Endothelial cell of umbilical vein (primary cell): ENCODE measurements around the gene SLC5A1. TPM values are rescaled to one million over a fixed set of nuclear protein-coding genes. Genes with fewer than 3 reads are reported as not detected.
"Not testable (repeated sequence)": the region's sequence is repeated elsewhere in the genome, so short reads cannot be mapped to it uniquely, and the experiment has no call there.

ENCODE experiments used
- BruUV-seq: library from RNA; stranded (reverse); fragments of 400-500 nt; replicated peaks from 2 replicates; lab custom pipeline; 2021; lab: Mats Ljungman, UMichigan
- CTCF ChIA-PET: fragments of 300-600, 350-600 bp; sonication (Branson Sonifier 250); formaldehyde crosslinking; loops from one replicate; lab custom pipeline; 2021; ENCODE audit warnings: antibody characterized with exemption, inconsistent platforms; lab: Charles Lee
- POLR2A ChIA-PET: fragments of 300-600, 350-600 bp; sonication (Branson Sonifier 250); formaldehyde crosslinking; loops from one replicate; lab custom pipeline; 2021; ENCODE audit warnings: antibody characterized with exemption, inconsistent platforms; lab: Charles Lee
- DNase-seq: peaks from one replicate; pipeline ENCODE4 v3.0.0-alpha.2; 2011; ENCODE audit warnings: low read depth, low spot score
- FAIRE-seq: peaks from 2 replicates; lab custom pipeline; 2011; peaks lifted over from hg19 to GRCh38; lab: Jason Lieb, UNC
- H2AFZ ChIP-seq: 2 replicates; pipeline ENCODE4 v1.6.0; 2012; ENCODE audit warnings: low read depth, low read length, control low read depth, inconsistent platforms
- H3K27ac ChIP-seq: 2 replicates; pipeline ENCODE4 v1.5.1; 2011; ENCODE audit warnings: low read depth, mild to moderate bottlenecking, control low read depth, low read length, moderate library complexity; ENCODE audit not compliant: insufficient read depth
- H3K27me3 ChIP-seq, 2 experiments: 2 replicates each; pipeline versions ENCODE4 v1.6.0 to v1.6.1; 2011; ENCODE audit warnings: low read length in 2 of 2, mixed read lengths in 1 of 2; ENCODE audit not compliant: control insufficient read depth in 2 of 2, insufficient read depth in 2 of 2
- H3K36me3 ChIP-seq, 2 experiments: 2 replicates in 1 of 2; 3 replicates in 1 of 2; pipeline ENCODE4 v1.5.1; 2011; ENCODE audit warnings: low read length in 2 of 2, mild to moderate bottlenecking in 1 of 2, moderate library complexity in 1 of 2; ENCODE audit not compliant: control insufficient read depth in 2 of 2, insufficient read depth in 2 of 2; ENCODE audit errors: extremely low read depth in 1 of 2
- H3K4me1 ChIP-seq: 3 replicates; pipeline ENCODE4 v1.5.1; 2011; ENCODE audit warnings: mild to moderate bottlenecking, low read length; ENCODE audit not compliant: control insufficient read depth, insufficient read depth; ENCODE audit errors: extremely low read depth
- H3K4me2 ChIP-seq: 2 replicates; pipeline ENCODE4 v1.6.1; 2011; ENCODE audit warnings: low read length, control low read depth, mixed read lengths; ENCODE audit not compliant: insufficient read depth
- H3K4me3 ChIP-seq, 3 experiments: fragments of 200-600 bp in 1 of 3; sonication (generic), shearing (Covaris generic) in 1 of 3; replicated peaks in 1 of 3; 2 replicates each; pipeline ENCODE4 v1.5.1; 2011 to 2016; ENCODE audit warnings: control low read depth in 3 of 3, low read length in 3 of 3, mild to moderate bottlenecking in 2 of 3, inconsistent platforms in 1 of 3, low read depth in 1 of 3, moderate library complexity in 1 of 3; ENCODE audit not compliant: insufficient read depth in 1 of 3
- H3K79me2 ChIP-seq: 2 replicates; pipeline ENCODE4 v1.6.0; 2012; ENCODE audit warnings: low read length, inconsistent platforms; ENCODE audit not compliant: control insufficient read depth, insufficient read depth
- H3K9ac ChIP-seq: replicated peaks from 2 replicates; pipeline ENCODE3; 2011; ENCODE audit warnings: low read length, control low read depth; ENCODE audit not compliant: insufficient read depth; ENCODE audit errors: extremely low read depth
- H3K9me1 ChIP-seq: replicated peaks from 3 replicates; pipeline ENCODE4 v1.6.0; 2011; ENCODE audit warnings: mild to moderate bottlenecking, low read length; ENCODE audit not compliant: control insufficient read depth, insufficient read depth; ENCODE audit errors: extremely low read depth
- H3K9me3 ChIP-seq: replicated peaks from 2 replicates; pipeline ENCODE4 v1.5.1; 2012; ENCODE audit warnings: low read length, inconsistent platforms; ENCODE audit not compliant: control insufficient read depth, insufficient read depth
- H4K20me1 ChIP-seq: replicated peaks from 2 replicates; pipeline ENCODE3; 2011; ENCODE audit warnings: mild to moderate bottlenecking, low read length; ENCODE audit not compliant: control insufficient read depth, insufficient read depth; ENCODE audit errors: extremely low read depth
- dilution Hi-C: fragments of 300-500 bp; cut with MboI; formaldehyde crosslinking; loops from one replicate; pipeline ENCODE4 v1.15.0; 2019; ENCODE audit warnings: low sequenced_read_pairs; ENCODE audit not compliant: extremely low pct_ligation_motif_present
- intact Hi-C: fragments of 100-400 bp; cut with micrococcal nuclease; formaldehyde crosslinking; loops from one replicate; pipeline ENCODE4 v1.10.0; 2022
- polyA plus RNA-seq, 4 experiments: library from polyadenylated mRNA; depleted of rRNA in 3 of 4; stranded (reverse) in 3 of 4; unstranded in 1 of 4; fragments of >200 nt; gene quantifications; 2 replicates each; pipeline versions ENCODE4 v1.2.1 to v1.2.3, GENCODE V29; 2011 to 2012; ENCODE audit warnings: missing spikeins in 1 of 4
- small RNA-seq: library from RNA; depleted of rRNA; stranded (forward); fragments of <200 nt; gene quantifications from one replicate; pipeline ENCODE3, GENCODE V24; 2012; ENCODE audit warnings: low replicate concordance, low read depth; ENCODE audit not compliant: insufficient read depth, insufficient read length
- total RNA-seq: library from RNA; stranded (reverse); gene quantifications from 2 replicates; pipeline ENCODE4 v1.2.3, GENCODE V29; 2021

Gene SLC5A1
- total and polyA plus RNA-seq, 2 donors (not counting 3 experiments of a cell fraction or from before 2014, with no cell fraction given): not detected

DNA sequence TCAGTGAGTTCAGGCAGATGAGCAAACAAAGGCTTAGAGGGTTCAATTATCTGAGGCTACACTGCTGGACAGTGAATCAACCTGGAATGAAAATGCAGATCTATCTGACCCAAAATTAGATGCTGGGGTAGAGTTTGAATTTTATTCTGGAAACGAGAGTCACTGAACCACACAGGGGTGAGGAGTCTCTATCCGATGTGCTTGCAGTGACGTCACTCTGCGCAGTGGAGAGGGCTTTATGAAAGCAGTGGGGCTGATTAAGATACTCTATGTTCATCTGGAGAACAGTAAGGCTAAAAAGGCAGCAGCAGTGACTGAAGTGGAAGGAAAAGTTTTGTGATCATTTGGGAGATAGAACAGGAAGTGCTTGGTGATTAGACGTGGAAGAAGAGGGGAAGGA lies 117.3 kb downstream of the SLC5A1 start:
- H3K27ac ChIP-seq, H4K20me1 ChIP-seq, dilution Hi-C loops, POLR2A ChIA-PET, CTCF ChIA-PET, intact Hi-C loops, H3K9me3 ChIP-seq, H3K9ac ChIP-seq, H3K4me1 ChIP-seq, FAIRE-seq, DNase-seq, H3K27me3 ChIP-seq, H3K4me3 ChIP-seq, H3K36me3 ChIP-seq, H3K79me2 ChIP-seq, H3K9me1 ChIP-seq, BruUV-seq, H3K4me2 ChIP-seq, H2AFZ ChIP-seq: not testable (repeated sequence)

Small RNA genes within 50 kb of the gene (small RNA-seq; reads per million reads assigned to genes)
- not detected for gene AP1B1P2

Other genes with a start within 250 kb of the SLC5A1 start
- gene YWHAH, start 98.7 kb upstream of the SLC5A1 start, total RNA-seq: 170 and 182 TPM in 2 replicates
- 72.2 and 73.6 TPM in 2 replicates for gene YWHAH, start 98.7 kb upstream of the SLC5A1 start, polyA plus RNA-seq
- not detected in 2 replicates for gene C22orf42, start 116.0 kb downstream of the SLC5A1 start, total RNA-seq
- not detected in 2 replicates for gene C22orf42, start 116.0 kb downstream of the SLC5A1 start, polyA plus RNA-seq
- gene RFPL2, start 161.8 kb downstream of the SLC5A1 start, total RNA-seq: not detected in 2 replicates
- gene RFPL2, start 161.8 kb downstream of the SLC5A1 start, polyA plus RNA-seq: not detected in 2 replicates
- gene SLC5A4, start 212.1 kb downstream of the SLC5A1 start, total RNA-seq: 1.5 and 1.6 TPM in 2 replicates
- gene SLC5A4, start 212.1 kb downstream of the SLC5A1 start, polyA plus RNA-seq: 2.8 and 3.0 TPM in 2 replicates